NCI-H1436 (cell line): Measurements from ENCODE around the gene TLK2.
"Not testable (repeated sequence)": the region's sequence is repeated elsewhere in the genome, so short reads cannot be mapped to it uniquely, and the experiment has no call there.

Experiments used
- DNase-seq: peaks from one replicate; lab custom pipeline; 2025; lab: John Stamatoyannopoulos, UW

TLK2 gene

GRCh38 chr17:62601471-62601870, 122.8 kb downstream of the TLK2 start:
- DNase-seq = no peak

GRCh38 chr17:62603783-62604182, 125.2 kb downstream of the TLK2 start:
- not testable (repeated sequence) for DNase-seq

- DNase-seq = no peak
Observed at GRCh38 chr17:62605588-62605987, 127.0 kb downstream of the TLK2 start.

GRCh38 chr17:62611292-62611691, 132.7 kb downstream of the TLK2 start:
- no peak for DNase-seq

- DNase-seq = no peak
Observed at GRCh38 chr17:62611728-62612127, 133.1 kb downstream of the TLK2 start.

GRCh38 chr17:62612289-62612688, 133.7 kb downstream of the TLK2 start:
- DNase-seq = not testable (repeated sequence)

DNA sequence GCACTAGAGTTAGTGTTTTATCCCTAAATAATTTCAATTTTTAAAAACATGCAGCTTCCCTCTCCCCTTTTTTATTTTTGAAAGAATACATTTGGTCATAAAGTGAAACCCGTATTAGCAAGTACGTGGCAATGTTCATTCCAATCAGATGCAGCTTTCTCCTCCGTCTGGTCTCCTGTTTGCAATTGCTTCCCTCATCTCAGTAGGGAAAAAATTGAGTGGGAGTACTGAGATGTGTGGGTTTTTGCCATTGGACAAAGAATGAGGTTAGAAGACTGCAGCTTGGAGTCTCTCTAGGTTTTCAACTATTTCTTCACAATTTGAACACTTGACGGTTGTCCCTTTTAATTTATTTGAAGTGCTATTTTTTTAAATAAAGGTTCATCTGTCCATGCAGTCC, 134.5 kb downstream of the TLK2 start:
- not testable (repeated sequence) for DNase-seq

DNA sequence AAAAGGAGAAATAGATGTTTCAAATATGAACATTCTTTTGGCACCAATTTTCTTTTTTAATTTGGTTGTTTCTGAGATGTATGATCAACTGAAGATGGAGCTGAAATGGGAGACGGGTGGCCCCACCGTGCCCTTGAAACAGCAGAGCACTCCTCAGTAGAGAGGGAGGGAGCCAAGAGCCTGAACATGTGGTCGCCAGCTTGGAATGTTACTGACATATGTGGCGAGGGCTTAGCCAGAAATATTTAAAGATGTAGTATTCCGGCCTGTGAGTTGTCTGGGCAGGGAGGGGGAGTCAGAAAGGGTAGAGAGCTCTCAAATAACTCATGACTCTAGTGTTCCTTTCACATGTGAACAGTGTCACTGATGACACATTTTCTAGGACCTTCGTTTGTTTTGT, 135.5 kb downstream of the TLK2 start:
- DNase-seq = no peak

DNA sequence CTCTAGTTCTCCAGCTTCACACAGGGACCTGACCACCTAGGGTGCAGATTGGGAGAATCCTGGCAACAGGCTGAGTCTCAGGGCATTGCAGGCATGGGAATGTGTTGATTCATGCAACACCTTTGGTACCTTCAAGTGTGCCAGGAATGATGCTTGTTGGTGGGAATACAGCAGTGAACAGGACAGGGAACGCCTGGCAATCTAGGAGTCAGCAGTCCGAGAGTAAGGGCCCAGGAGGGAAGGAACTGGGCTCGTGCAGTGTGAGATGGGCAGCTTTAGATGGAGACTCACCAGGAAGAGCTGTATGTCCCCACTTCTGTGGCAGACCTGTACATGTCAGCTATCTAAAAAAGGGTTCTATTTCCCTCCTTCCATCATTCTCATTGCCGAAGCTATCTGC, 136.9 kb downstream of the TLK2 start:
- no peak for DNase-seq

DNA sequence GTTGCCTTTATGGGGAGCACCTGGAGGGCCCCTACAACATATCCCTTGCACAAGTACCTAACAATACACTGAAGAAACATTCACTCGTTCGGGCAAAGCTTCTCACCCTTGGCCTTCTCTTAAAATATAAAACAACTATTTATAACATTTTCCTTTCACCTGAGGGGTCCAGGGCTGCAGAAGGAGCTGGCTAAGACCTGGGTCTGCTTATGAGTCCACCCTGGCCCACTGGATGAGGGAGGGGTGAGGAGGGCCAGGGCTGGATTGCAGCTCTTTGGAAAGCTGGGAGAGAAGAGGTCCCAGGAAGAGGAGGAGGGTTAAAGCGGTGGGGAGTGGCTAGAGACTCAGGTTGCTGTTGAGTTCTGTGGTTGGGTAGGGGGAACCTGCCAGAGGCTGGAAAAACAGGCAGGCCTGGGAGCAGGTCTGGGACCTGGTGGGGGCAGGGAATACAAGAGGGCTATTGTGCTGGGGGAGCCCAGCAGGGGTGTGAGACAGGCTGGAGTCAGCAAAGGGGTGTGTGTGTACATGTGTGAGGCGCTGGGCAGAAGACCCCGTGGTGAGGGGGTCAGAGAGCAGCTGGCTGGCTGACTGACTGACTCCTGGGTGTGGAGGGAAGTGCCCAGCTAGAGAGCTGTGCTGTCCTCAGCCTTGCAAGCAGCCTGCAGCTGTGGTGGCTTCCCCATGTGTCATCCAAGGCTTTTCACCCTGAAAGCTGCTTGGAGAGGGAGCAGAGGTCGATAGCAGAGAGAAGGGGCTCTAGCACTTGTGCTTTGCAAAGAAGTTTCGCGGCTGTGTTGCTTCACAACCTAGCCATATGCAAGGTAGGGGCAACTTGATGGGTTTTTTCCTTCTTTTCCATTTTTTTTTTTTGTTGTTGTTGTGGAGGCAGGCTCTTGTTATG, 138.6 kb downstream of the TLK2 start:
- no peak for DNase-seq

- no peak for DNase-seq
Observed at GRCh38 chr17:62617894-62618472, 139.4 kb downstream of the TLK2 start.

DNA sequence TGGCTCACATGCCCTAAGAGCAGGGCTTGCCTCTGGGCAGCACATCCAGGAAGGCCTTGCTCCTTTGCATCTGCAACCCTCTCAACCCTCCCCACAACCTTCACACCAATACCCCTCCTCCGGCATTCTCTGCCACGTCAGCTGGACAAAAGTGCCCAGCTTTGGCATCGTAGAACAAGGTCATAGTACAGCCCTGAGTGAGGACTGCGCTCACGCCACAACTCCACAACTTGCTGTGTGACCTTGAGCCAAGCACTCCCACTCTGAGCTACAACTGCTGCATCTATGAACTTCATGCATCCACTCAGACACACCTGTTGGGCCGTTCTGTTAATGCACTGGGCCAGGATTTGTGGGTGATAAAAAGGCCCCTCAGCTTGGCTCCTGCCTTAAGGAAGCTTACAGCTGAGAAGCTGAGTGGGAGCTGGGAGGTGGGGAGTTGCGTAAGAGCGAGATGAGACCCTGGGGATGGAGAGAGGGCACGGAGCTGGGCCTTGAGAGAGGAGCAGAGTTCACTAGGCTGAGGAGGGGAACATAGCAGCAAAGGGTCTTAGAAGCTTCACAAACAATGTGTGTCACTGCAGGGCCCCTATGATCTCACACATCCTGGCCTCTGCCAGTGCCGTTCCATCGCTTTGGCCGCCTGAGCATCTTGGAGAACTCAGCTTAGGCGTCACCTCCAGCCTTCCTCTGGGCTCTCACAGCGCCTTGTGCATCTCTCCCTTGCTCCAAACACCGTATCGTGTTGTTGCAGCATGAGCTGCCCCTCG, 140.2 kb downstream of the TLK2 start:
- no peak for DNase-seq

DNA sequence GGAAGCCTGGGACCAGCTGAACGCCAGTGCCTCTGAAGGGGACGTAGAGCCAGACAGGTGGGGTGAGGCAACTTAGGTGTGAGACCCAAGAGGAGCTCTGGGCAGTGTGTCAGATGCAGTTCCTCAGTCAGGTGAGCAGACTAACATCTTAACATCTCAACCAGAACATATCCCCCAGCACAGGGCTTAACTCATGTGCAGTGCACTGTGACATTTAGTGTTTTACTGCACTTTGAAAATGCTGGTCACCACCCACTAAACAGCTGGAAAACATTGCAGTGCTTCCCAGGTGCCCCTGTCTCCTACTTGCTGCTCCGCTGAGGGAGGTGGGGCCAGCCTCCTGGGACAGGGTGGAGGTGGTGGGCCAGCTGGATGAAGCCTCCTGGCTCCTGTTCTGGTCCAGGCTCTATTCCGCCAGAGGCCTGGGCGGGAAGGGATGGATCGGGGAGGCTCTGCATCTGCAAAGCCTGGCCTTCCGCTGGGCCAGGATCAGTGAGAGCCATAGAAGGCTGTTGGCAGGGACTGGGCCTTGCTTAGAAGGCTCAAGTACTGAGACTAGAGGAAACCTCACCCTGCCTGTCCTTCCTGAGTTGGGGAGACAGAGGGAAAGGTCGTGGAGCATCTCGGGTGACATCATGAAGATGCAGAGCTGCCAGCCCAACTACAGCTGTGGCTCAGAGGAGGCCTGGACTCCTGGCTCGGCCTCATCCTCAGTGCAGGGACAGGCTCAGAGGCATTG, 141.0 kb downstream of the TLK2 start:
- DNase-seq = no peak

DNA sequence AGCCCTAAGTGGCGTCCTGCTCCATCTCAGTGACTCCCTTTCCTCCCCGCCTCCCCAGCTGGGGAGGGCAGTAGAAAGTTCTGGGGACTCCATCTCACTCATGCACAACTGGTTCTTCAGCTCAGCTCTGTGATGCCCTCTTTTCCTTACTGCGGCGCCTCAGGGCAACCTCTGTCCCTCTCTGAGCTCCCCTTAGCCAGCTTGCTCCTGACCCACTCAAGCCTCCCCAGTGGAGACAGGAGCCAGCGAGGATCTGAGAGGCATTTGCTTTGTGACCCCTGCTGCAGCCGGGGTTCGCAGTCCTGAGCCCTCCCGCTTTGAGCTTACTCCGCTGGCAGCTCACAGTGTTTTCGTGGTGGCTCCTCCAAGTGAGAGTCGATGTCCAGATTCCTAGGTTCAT, 142.6 kb downstream of the TLK2 start:
- no peak for DNase-seq

- DNase-seq = no peak
Observed at GRCh38 chr17:62625184-62625869, 146.7 kb downstream of the TLK2 start.

DNA sequence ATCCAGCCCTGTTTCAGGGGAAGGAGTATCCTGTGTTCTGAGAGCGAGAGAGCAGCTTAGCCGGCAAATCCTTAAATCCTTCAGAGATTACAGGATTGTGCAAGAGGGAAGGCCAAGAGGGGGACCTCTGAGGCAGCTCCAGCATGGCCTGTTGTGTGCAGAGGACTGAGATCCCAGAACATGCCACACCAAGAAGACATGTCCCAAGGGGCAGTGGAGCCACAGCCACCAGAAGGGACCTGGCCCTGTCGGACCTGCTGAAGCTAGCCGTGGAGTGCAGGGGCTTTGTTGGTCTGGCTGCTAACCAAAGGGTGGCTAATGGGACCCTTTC, 147.2 kb downstream of the TLK2 start:
- no peak for DNase-seq

DNA sequence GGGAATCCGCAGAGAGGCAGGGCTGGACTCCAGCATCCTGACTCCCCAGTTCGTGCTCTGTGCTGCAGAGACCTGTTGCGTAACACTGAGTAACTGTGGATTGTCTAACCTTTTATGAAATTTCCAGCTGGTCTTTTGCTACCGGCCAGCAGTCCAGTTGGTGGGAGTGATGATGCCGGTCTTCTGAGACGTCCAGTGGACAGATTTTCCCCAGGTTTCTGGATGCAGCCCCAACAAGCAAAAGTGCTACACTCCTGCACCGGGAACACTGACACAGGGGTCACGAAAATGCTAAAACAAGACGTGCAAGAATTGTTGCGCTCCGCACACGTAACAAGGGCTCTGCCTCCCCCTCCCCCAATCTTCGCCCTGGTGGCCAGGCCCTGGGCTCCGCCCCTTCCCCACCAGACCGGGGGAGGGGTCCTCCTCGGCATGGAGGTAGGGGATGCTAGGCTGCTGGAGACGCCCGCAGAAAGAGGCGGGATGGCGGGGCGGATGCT, 148.1 kb downstream of the TLK2 start:
- no peak for DNase-seq

- no peak for DNase-seq
Observed at GRCh38 chr17:62627219-62627903, 148.7 kb downstream of the TLK2 start, which contains the start of gene MRC2. TSS of gene MRC2 (plus strand) at chr17:62627670. CDS start at chr17:62627803, 133 bp downstream.

- no peak for DNase-seq
Observed at GRCh38 chr17:62627904-62628633, 149.4 kb downstream of the TLK2 start.
